ENCODE results near the gene NHLRC3.
A peak's percentile ranks its signal among the peaks of the same experiment; 100 is the strongest.
"Not testable (repeated sequence)": the region's sequence is repeated elsewhere in the genome, so short reads cannot be mapped to it uniquely, and the experiment has no call there.

The NHLRC3 gene

GRCh38 chr13:39047560-39047959, 9.3 kb downstream of the NHLRC3 start:
- no peak for DNase-seq

DNA sequence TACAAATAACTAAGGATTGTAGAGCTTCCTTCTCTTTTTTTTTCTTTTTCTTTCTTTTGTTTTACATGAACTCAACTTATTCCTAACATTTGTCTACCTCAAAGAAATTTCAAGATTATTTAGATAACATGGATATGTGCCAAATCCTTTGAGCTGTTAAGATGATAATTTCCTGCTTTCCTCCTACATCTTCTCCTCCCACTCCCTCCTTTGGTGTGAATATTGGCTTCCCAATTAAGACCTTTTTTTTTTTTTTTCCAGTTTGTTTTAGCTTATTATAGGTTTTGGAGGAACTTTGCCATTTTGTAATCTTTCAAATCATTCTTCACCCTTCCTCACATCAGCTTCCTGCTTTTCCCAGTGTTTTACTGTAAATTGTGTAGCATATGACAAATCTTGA, 10.6 kb downstream of the NHLRC3 start:
- DNase-seq, result no peak

DNA sequence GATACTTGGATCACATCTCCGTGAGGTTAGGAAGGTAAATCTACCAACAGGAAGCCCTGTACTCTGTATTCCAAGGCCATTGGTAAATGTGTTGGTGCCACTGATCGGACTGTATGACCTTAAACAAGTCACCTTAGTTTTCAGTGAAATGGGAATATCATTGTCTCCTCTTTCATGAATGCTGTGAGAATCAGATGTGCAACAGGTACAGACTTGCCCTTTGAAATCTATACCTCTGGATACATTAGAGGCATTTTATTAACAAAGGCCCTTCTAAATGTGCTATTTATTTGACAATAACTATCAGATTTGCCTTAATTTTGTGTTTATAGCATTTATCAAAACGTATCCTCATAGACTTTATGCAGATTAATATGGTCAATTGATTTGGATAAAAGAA, 11.0 kb downstream of the NHLRC3 start:
- no peak for DNase-seq

DNA sequence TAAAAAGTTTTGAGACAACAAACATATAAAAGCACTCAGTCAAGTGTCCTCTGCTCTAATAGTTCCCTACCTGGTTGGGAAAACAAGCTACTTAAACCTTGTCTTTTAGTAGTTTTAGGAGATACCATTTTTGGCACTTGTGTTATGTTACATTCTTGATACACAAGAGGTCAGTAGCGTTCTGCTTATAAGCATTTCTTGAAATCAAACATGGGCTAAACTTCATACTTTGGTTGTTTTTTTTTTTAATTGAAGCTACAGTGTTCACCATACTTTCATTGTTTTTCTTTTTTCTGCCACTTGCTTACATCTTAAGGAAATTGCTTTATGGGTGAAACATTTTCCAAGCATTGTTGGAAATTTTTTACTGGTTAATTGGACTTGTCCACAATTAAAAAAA, 12.9 kb downstream of the NHLRC3 start:
- DNase-seq, result peak; percentile 46

- DNase-seq, result no peak
Measured at GRCh38 chr13:39052944-39053343, 14.7 kb downstream of the NHLRC3 start.

DNA sequence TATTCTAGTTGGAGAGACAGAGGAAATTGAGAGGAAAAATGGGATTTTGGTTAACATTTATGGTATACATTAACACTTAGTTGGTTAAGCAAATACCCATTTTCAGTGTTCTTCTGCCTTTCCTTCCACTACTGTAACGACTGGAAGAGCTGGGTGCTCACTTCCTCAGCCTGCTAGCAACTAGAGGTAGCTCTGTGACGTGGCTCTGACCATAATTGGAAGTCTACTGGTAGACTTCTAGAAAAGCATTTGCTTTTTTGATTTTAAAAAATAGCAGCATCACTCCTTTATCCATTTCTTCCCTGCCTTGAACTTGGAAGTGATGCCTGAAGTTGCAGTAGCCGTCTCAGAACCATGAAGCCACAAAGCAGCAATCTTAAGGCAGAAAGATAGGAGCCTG, 15.9 kb downstream of the NHLRC3 start:
- DNase-seq, result no peak

- DNase-seq, result no peak
Measured at GRCh38 chr13:39056018-39056417, 17.8 kb downstream of the NHLRC3 start.

DNA sequence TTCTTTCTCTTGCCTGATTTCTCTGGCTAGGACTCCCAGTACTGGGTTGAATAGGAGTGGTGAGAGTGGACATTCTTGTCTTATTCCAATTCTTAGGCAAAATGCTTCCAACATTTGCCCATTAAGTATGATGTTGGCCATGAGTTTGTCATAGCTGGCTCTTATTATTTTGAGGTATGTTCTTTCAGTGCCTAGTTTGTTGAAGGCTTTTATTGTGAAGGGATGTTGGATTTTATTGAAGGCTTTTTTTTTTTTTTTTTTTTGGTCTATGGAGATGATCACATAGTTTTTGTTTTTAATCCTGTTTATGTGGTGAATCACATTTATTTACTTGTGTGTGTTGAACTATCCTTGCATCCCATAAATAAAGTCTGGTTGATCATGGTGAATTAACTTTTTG, 19.8 kb downstream of the NHLRC3 start:
- DNase-seq, result no peak

- no peak for DNase-seq
Measured at GRCh38 chr13:39062004-39062403, 23.7 kb downstream of the NHLRC3 start.

- DNase-seq, result no peak
Measured at GRCh38 chr13:39072842-39073241, 34.6 kb downstream of the NHLRC3 start.

- no peak for DNase-seq
Measured at GRCh38 chr13:39073983-39074382, 35.7 kb downstream of the NHLRC3 start.

- not testable (repeated sequence) for DNase-seq
Measured at GRCh38 chr13:39086251-39086945, 48.1 kb downstream of the NHLRC3 start.

DNA sequence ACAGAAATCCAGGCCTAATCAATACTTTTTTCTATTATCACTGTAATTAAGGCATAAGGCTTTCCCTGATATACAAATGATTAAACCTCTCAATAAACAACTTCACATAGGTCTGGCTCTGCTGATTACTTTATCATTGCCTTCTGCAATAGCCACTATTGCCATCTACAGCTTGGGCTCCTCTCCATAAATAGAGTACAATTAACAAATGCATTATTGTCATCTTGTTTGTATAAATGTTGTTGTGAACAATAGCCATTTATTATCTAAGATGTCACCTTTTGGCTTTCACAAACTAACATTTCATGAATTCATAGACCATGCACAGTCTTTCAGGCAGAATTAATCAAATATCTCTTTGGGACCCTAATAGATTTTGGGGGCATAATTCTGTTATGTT, 53.3 kb downstream of the NHLRC3 start:
- DNase-seq, result no peak

DNA sequence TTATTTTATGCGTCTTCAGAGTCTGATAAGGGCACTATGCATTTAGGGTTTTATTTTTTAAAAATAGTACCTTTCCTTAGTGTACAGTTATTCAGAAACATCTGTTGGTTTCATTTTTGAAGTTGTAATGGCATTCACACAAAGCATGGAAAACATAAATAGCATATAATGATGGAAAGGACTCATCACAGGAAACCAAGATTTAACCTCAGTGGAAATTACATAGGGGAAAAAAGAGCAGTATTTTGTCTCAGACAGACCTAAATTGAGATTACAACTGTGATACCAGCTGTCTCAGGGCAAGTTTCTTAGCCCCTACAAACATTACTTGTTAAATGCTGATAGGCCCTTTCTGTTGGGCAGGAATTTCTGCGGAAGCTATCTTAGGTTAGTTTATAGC, 57.2 kb downstream of the NHLRC3 start:
- DNase-seq, result no peak

- no peak for DNase-seq
Measured at GRCh38 chr13:39099231-39099630, 61.0 kb downstream of the NHLRC3 start.
